HG03378 (cell line): ENCODE results near the gene HES4.
"Not testable (repeated sequence)": the region's sequence is repeated elsewhere in the genome, so short reads cannot be mapped to it uniquely, and the experiment has no call there.

Experiments
- ATAC-seq: cut with Tn5 transposase; IDR thresholded peaks from one replicate; pipeline ENCODE4 v1.9.1; 2021; ENCODE audit warnings: mild to moderate bottlenecking, moderate library complexity; ENCODE audit not compliant: unreplicated experiment

The HES4 gene

DNA sequence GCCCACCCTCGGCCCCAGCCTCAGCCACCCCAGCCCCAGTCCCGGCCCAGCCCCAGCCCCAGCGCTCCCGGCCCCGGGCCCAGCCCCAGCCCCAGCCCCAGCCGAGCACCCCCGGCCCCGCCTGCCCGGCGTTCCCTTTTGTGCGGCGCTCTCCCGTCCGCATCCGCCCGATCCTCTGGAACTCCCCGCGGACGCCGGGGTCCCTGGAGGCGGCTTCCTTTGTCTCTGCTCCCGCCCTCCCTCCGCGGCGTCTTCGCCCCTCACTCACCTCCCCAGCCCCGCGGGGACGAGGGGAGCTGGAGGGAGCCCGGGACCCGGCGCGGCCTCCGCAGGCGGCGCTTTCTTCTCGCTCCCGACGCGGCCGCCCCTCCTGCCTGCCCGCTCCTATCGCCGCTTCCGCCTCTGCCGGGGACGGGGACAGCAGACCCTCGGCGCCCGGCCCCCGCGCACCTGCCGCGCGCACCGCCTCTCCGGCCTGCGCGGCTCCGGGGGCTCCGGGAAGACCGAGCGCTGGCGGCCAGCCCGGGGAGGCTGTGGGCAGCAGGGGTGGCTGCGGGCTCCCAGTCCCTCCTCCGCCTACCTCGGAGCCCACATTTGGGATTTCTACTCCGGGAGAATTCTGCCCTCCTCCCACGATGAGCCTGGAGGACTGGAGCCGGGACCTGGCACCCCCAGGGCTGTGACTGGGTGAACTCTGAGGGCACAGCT lies 34.0 kb upstream of the HES4 start:
- ATAC-seq: no peak

- ATAC-seq: peak; percentile 71
These were observed 33.2 kb upstream of the HES4 start for GRCh38 chr1:1033009-1033587.

DNA sequence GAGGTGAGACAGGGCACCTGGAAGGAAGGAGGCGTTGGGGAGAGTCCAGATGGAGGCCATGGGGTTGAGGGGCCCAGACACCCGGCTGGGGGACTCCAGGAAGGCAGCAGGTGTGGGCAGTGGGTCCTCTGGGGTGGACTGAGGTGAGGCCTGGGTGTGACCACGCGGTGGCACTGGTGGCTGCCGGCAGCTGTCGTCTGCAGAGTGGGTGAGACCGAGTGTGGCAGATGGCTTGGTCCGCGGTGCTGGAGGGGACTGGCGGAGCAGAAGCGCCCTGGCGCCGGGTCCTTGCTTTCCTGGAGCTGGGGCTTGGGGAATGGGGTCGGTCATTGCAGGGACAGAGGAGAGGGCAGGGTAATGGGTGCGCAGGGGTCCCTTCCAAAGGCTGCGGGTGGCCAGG lies 32.5 kb upstream of the HES4 start:
- no peak for ATAC-seq

- no peak for ATAC-seq
These were observed 31.9 kb upstream of the HES4 start for GRCh38 chr1:1031659-1032235.

DNA sequence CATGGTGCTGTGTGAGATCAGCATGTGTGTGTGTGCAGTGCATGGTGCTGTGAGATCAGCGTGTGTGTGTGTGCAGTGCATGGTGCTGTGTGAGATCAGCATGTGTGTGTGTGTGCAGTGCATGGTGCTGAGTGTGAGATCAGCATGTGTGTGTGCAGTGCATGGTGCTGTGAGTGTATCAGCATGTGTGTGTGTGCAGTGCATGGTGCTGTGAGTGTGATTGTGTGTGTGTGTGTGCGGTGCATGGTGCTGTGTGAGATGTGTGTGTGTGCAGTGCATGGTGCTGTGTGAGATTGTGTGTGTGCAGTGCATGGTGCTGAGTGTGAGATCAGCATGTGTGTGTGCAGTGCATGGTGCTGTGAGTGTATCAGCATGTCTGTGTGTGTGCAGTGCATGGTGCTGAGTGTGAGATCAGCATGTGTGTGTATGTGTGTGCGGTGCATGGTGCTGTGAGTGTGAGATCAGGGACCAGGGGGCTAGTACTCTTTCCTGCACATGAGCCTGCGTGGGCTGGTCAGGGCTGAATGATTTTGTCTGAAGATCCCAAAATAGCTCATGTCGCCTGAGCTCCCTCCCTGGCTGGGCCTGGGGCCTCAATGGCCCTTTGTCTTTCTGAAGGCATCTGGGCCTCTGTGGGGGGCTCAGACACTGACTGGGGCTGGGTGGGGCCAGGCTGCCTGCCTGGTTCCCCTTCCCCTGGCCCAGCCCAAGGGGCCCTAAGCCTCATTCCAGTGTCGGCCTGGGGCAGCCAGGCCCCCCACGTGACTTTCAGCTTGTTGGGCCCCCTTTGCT lies 31.2 kb upstream of the HES4 start:
- ATAC-seq: not testable (repeated sequence)

DNA sequence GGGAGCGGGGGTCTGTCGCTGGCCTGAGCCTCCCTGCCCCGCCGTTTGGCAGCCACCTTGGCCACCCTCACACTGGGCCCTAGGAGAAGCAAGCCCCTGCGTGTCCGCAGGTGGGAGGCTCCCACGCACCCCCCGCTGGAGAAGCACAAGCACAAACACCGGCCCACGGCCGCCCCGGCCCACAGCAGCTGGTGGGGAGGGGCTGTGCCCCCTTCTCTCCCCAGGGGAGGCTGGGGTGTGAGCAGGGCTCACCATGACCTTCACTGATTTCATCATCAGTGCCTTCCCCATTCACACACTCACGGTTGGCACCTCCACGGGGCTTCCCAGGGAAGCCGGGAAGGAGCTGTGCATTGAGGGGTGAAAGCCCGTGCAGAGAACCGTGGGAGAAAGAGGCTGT lies 27.9 kb upstream of the HES4 start:
- ATAC-seq: no peak

GRCh38 chr1:1026599-1027413 lies 26.9 kb upstream of the HES4 start:
- ATAC-seq: no peak

GRCh38 chr1:1025730-1026129 lies 25.8 kb upstream of the HES4 start:
- no peak for ATAC-seq

DNA sequence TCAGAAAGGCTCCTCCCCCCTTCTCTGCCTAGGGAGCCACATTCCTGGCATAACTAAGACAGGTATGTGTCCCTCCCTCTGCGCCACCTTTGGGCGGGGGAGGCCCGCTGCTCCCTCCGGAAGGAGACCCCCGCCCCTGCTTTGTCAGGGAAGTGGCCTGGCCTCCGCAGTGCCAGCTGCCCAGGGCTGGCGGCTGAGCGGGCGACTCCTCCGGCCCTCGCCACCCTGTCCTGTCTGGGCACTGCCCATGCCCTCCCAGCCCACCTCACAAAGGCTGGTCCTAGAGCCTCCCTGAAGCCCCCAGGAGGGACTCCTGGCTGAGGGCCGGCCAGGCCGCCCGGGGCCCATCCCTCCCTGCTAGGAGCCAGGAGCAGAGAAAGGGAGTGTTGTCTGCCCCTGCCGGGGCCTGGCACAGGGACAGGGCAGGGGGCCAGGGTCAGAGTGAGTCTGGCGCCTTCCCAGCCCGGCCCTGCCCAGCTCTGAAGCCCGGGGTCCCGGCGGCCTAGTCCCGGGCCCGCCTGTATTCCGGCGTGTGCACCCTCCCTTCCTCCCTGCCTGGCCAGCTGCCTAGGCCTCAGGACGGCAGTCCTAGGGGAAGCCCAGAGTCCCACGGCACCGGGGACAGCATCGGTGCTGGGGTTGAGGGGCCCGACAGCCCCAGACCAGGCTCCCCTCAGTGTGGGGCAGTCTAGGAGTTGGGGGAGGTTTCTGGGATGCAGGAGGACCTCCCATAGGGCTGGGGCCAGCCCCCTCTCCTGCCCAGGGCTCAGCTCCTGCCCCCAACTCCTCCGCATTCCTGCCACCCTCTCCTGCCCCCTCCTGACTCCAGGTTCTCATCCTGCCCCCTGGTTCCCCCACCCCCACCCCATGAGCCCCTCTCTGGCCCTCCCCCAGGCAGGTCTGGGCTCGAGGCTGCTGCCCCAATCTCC lies 25.1 kb upstream of the HES4 start:
- no peak for ATAC-seq

DNA sequence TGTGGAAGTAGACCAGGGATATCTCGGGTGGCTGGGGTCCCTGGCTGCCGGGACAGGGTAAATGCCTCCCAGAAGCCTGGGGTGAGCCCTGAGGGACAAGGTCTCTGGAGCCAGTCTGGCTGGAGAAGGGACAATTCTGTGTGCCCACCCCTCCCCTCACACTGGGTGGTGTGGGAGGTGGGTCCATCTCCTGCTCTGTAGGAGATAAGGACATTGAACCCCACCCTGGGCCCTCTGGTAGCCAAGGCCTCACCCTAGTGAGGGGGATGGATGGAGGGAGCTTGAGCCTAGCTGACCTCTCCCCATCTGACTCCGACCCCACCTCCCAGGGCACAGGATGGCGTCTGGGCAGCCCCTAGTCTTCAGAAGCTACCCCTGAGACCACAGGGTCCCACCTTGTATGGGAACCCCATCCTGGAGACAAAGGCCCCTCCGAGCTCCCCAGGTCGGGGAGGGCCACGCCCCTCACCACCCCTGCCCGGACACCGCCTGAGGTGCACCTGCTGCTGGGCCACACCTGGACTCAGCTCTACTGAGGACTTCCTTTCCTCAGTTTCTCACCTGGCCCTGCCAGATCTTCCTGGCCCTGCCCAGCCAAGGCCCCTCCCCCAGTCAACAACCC lies 24.4 kb upstream of the HES4 start:
- no peak for ATAC-seq

GRCh38 chr1:1023700-1024099 lies 23.8 kb upstream of the HES4 start:
- ATAC-seq: no peak

DNA sequence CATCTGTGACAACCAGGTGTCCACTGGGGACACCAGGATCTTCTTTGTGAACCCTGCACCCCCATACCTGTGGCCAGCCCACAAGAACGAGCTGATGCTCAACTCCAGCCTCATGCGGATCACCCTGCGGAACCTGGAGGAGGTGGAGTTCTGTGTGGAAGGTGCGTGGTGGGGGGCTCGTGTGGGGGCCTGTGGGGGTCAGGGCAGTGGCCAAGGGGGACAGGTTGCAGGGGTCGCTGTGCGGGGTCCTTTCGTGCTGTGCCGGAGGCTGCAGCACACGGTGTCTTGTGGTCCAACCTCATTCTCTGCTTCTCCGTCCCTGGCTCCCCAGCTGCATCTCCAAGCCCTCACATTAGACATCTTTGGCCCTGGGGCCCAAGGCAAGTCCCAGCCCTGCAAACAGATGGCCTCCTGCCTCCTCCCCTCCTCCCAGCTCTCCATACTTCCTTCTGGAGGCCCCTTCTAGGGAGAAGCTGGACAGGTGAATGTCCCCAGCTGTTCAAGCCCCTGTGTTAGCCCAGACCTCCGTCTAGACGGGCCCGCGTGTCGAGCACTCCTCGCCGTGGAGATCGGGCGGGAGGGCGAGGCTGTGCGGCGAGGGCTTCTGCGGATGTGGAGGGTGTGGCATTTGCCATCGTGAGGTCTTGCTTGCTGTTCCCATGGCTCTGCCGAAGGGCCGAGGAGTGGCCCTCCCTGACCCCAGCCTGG lies 22.6 kb upstream of the HES4 start:
- ATAC-seq: no peak

- no peak for ATAC-seq
These were observed 22.0 kb upstream of the HES4 start for GRCh38 chr1:1021920-1022259.

- no peak for ATAC-seq
These were observed 21.4 kb upstream of the HES4 start for GRCh38 chr1:1021010-1021919.

- ATAC-seq: no peak
These were observed 20.6 kb upstream of the HES4 start for GRCh38 chr1:1020415-1021009.

DNA sequence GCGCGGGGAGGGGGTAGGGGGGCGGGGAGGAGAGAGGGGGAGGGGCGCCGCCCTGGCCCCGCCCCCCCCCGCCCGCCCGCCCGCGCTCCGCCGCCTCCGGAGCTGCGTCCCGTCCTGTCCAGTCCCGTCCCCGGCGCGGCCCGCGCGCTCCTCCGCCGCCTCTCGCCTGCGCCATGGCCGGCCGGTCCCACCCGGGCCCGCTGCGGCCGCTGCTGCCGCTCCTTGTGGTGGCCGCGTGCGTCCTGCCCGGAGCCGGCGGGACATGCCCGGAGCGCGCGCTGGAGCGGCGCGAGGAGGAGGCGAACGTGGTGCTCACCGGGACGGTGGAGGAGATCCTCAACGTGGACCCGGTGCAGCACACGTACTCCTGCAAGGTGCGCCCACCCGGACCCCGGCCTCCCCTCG lies 20.1 kb upstream of the HES4 start, which contains the start of gene AGRN:
AGRN (plus strand) TSS at position 121 of the 405 bp plus-strand sequence; CDS start at position 174, 53 bp downstream.
- no peak for ATAC-seq
